T-helper 22 cell (primary cell): ENCODE results near the gene CAPG.

Source experiments
- DNase-seq: peaks from one replicate; pipeline ENCODE4 v3.0.0-alpha.2; 2020; ENCODE audit warnings: low read depth

The CAPG gene

GRCh38 chr2:85438201-85439024, 28.2 kb upstream of the CAPG start:
- no peak for DNase-seq

- peak; percentile 69 for DNase-seq
Observed at GRCh38 chr2:85437488-85438200, 27.5 kb upstream of the CAPG start.

GRCh38 chr2:85436836-85437487, 26.8 kb upstream of the CAPG start:
- DNase-seq: no peak

GRCh38 chr2:85435981-85436835, 26.0 kb upstream of the CAPG start:
- DNase-seq: no peak

- no peak for DNase-seq
Observed at GRCh38 chr2:85435220-85435958, 25.2 kb upstream of the CAPG start.

GRCh38 chr2:85434696-85435095, 24.5 kb upstream of the CAPG start:
- no peak for DNase-seq

GRCh38 chr2:85433511-85434089, 23.4 kb upstream of the CAPG start:
- no peak for DNase-seq

- no peak for DNase-seq
Observed at GRCh38 chr2:85431570-85432205, 21.5 kb upstream of the CAPG start.

GRCh38 chr2:85430752-85431569, 20.8 kb upstream of the CAPG start:
- no peak for DNase-seq

- no peak for DNase-seq
Observed at GRCh38 chr2:85429924-85430289, 19.7 kb upstream of the CAPG start.

- no peak for DNase-seq
Observed at GRCh38 chr2:85429213-85429923, 19.2 kb upstream of the CAPG start.

GRCh38 chr2:85428343-85428881, 18.2 kb upstream of the CAPG start:
- no peak for DNase-seq

- no peak for DNase-seq
Observed at GRCh38 chr2:85427300-85427835, 17.2 kb upstream of the CAPG start.

- no peak for DNase-seq
Observed at GRCh38 chr2:85425588-85425987, 15.4 kb upstream of the CAPG start.

GRCh38 chr2:85423525-85423924, 13.4 kb upstream of the CAPG start:
- no peak for DNase-seq

- DNase-seq: no peak
Observed at GRCh38 chr2:85422072-85422457, 11.9 kb upstream of the CAPG start.

- no peak for DNase-seq
Observed at GRCh38 chr2:85421260-85422071, 11.3 kb upstream of the CAPG start.
